H9 (cell line): ENCODE results near the gene COPB1. TPM values are rescaled to one million over a fixed set of nuclear protein-coding genes. Genes with fewer than 3 reads are reported as not detected.

Experiments used
- DNase-seq: peaks from one replicate; pipeline ENCODE4 v3.0.0-alpha.2; 2017
- H2AFZ ChIP-seq: one replicate; pipeline ENCODE4 v1.6.1; 2013; ENCODE audit warnings: mild to moderate bottlenecking, low read length, control low read depth, moderate library complexity
- H2AK5ac ChIP-seq: 2 replicates; pipeline ENCODE4 v1.6.1; 2013; ENCODE audit warnings: low read length, control low read depth, mixed read lengths; ENCODE audit not compliant: insufficient read length
- H2BK120ac ChIP-seq: one replicate; pipeline ENCODE4 v1.6.1; 2013; ENCODE audit warnings: low read depth, mild to moderate bottlenecking, low read length, control low read depth, inconsistent platforms; ENCODE audit not compliant: poor library complexity, severe bottlenecking
- H2BK12ac ChIP-seq: 2 replicates; pipeline ENCODE4 v1.6.1; 2013; ENCODE audit warnings: low read length, control low read depth, mixed read lengths, low read depth; ENCODE audit not compliant: insufficient read length
- H2BK15ac ChIP-seq: 2 replicates; pipeline ENCODE4 v1.6.1; 2013; ENCODE audit warnings: low read depth, low read length, control low read depth
- H2BK20ac ChIP-seq: one replicate; pipeline ENCODE4 v1.6.1; 2013; ENCODE audit warnings: low read depth, mild to moderate bottlenecking, low read length, control low read depth, inconsistent platforms; ENCODE audit not compliant: poor library complexity, severe bottlenecking
- H2BK5ac ChIP-seq: 2 replicates; pipeline ENCODE4 v1.6.1; 2013; ENCODE audit warnings: low read length, control low read depth, mixed read lengths; ENCODE audit not compliant: insufficient read length
- H3K14ac ChIP-seq: 2 replicates; pipeline ENCODE4 v1.6.1; 2013; ENCODE audit warnings: low read length, control low read depth; ENCODE audit not compliant: insufficient read depth
- H3K18ac ChIP-seq: 2 replicates; pipeline ENCODE4 v1.6.1; 2013; ENCODE audit warnings: low read depth, mild to moderate bottlenecking, mixed read lengths, low read length, control low read depth; ENCODE audit not compliant: insufficient read length
- H3K23ac ChIP-seq: 2 replicates; pipeline ENCODE4 v1.6.1; 2013; ENCODE audit warnings: low read length, control low read depth, mixed read lengths, low read depth; ENCODE audit not compliant: insufficient read length
- H3K23me2 ChIP-seq: 2 replicates; pipeline ENCODE4 v1.6.1; 2013; ENCODE audit warnings: low read depth, mild to moderate bottlenecking, mixed read lengths, low read length, control low read depth; ENCODE audit not compliant: insufficient read length, poor library complexity, severe bottlenecking
- H3K27ac ChIP-seq: 2 replicates; pipeline ENCODE4 v1.5.1; 2013; ENCODE audit warnings: low read length, control low read depth, mixed read lengths, low read depth; ENCODE audit not compliant: insufficient read length
- H3K27me3 ChIP-seq: 2 replicates; pipeline ENCODE4 v1.6.1; 2013; ENCODE audit warnings: low read length, control low read depth, inconsistent platforms; ENCODE audit not compliant: insufficient read depth
- H3K4ac ChIP-seq: 2 replicates; pipeline ENCODE4 v1.6.1; 2013; ENCODE audit warnings: low read depth, mild to moderate bottlenecking, control low read depth, inconsistent platforms, low read length, moderate library complexity
- H3K4me1 ChIP-seq: 2 replicates; pipeline ENCODE4 v1.6.1; 2013; ENCODE audit warnings: low read length, control low read depth, inconsistent platforms; ENCODE audit not compliant: insufficient read depth
- H3K4me2 ChIP-seq: 2 replicates; pipeline ENCODE4 v1.6.1; 2013; ENCODE audit warnings: low read length, control low read depth, mixed read lengths; ENCODE audit not compliant: insufficient read length, insufficient read depth
- H3K56ac ChIP-seq: 2 replicates; pipeline ENCODE4 v1.6.1; 2013; ENCODE audit warnings: low read depth, mild to moderate bottlenecking, mixed read lengths, low read length, control low read depth; ENCODE audit not compliant: insufficient read length
- H3K79me1 ChIP-seq: 2 replicates; pipeline ENCODE4 v1.6.1; 2013; ENCODE audit warnings: low read depth, mild to moderate bottlenecking, moderate library complexity, low read length, control low read depth, inconsistent platforms; ENCODE audit not compliant: insufficient read depth, poor library complexity, severe bottlenecking
- H3K79me2 ChIP-seq: 2 replicates; pipeline ENCODE4 v1.6.1; 2013; ENCODE audit warnings: low read length, control low read depth, inconsistent platforms; ENCODE audit not compliant: insufficient read depth
- H3K9ac ChIP-seq: 2 replicates; pipeline ENCODE4 v1.6.1; 2013; ENCODE audit warnings: low read length, control low read depth, mixed read lengths; ENCODE audit not compliant: insufficient read length; ENCODE audit errors: extremely low read depth
- H3K9me3 ChIP-seq: one replicate; pipeline ENCODE4 v1.6.1; 2013; ENCODE audit warnings: low read depth, low read length, inconsistent platforms; ENCODE audit not compliant: control insufficient read depth
- H3T11ph ChIP-seq: one replicate; pipeline ENCODE4 v1.6.1; 2013; ENCODE audit warnings: mild to moderate bottlenecking, low read length, control low read depth, inconsistent platforms
- H4K20me1 ChIP-seq: one replicate; pipeline ENCODE4 v1.6.1; 2013; ENCODE audit not compliant: control insufficient read depth, insufficient read length, insufficient read depth
- H4K5ac ChIP-seq: 2 replicates; pipeline ENCODE4 v1.6.1; 2013; ENCODE audit warnings: low read depth, mild to moderate bottlenecking, mixed read lengths, low read length, control low read depth; ENCODE audit not compliant: insufficient read length
- H4K8ac ChIP-seq: replicated peaks from 2 replicates; pipeline ENCODE4 v1.6.1; 2013; ENCODE audit warnings: low read length, control low read depth, mixed read lengths, low read depth; ENCODE audit not compliant: insufficient read length
- H4K91ac ChIP-seq: 2 replicates; pipeline ENCODE4 v1.6.1; 2013; ENCODE audit warnings: low read depth, mild to moderate bottlenecking, moderate library complexity, mixed read lengths, low read length, control low read depth; ENCODE audit not compliant: insufficient read length
- H3K27ac Mint-ChIP-seq, 3 experiments: 2 replicates in 2 of 3; 3 replicates in 1 of 3; pipeline ENCODE4 v1.8.0; 2020 to 2021; ENCODE audit warnings: mixed read lengths in 3 of 3, mild to moderate bottlenecking in 1 of 3, moderate library complexity in 1 of 3
- H3K27me3 Mint-ChIP-seq: 2 replicates; pipeline ENCODE4 v1.8.0; 2021; ENCODE audit warnings: low read depth, mild to moderate bottlenecking, moderate library complexity, mixed read lengths
- H3K36me3 Mint-ChIP-seq, 3 experiments: 2 replicates in 2 of 3; 3 replicates in 1 of 3; pipeline ENCODE4 v1.8.0; 2020 to 2021; ENCODE audit warnings: low read depth in 3 of 3, mixed read lengths in 3 of 3; ENCODE audit not compliant: insufficient read depth in 1 of 3
- H3K4me1 Mint-ChIP-seq, 2 experiments: 2 replicates each; pipeline ENCODE4 v1.8.0; 2020; ENCODE audit warnings: mixed read lengths in 2 of 2
- H3K4me3 Mint-ChIP-seq, 2 experiments: 2 replicates in 1 of 2; 3 replicates in 1 of 2; pipeline ENCODE4 v1.8.0; 2020 to 2021; ENCODE audit warnings: mild to moderate bottlenecking in 2 of 2, mixed read lengths in 2 of 2, moderate library complexity in 1 of 2
- H3K9me3 Mint-ChIP-seq, 2 experiments: 2 replicates in 1 of 2; 3 replicates in 1 of 2; pipeline ENCODE4 v1.8.0; 2020; ENCODE audit warnings: mild to moderate bottlenecking in 2 of 2, mixed read lengths in 2 of 2, moderate library complexity in 1 of 2
- WGBS: extraction: QIAGEN DNeasy Blood & Tissue Kit; methylation state at CpG from one replicate; pipeline ENCODE4 v1.1.7; 2013; ENCODE audit warnings: missing lambda C conversion rate, low lambda C conversion rate, mixed read lengths; ENCODE audit not compliant: insufficient read length; ENCODE audit errors: extremely low coverage; 5-methylcytosine and 5-hydroxymethylcytosine counted together
- total RNA-seq: library from RNA; stranded (reverse); gene quantifications from 2 replicates; pipeline ENCODE4 v1.2.1, GENCODE V29; 2021
- TF ChIP-seq, protein P1 (sequence below): fragments of 200-600 bp; sonication (generic); conservative IDR thresholded peaks from 3 replicates; pipeline ENCODE4 v1.8.0; 2021; ENCODE audit warnings: antibody characterized with exemption, mild to moderate bottlenecking

Gene COPB1
- total RNA-seq, 1 experiment from 2014 or later, result 71.6 TPM

DNA sequence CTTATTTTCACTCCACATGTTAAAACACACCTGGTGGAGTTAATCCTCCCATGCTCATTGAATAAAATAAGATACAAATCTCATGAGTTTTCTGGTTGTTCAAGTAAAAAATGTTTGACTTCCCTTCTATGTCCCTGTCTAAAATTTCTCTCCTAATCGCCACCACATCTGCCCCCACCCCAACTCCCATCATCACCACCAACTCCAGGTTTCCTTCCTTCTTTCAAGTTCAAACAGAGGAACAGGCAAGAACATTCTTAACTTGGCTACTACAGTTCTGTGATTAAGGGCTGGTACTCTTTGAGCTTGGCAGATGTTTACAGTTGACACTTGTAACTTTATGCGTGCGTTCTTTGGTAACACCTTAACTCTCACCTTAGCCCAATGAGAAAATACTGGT lies 29.7 kb upstream of the COPB1 start:
- Histone ChIP-seq H4K91ac (no peak overlapping the region), H3K9me3 (no peaks in the 10 kb centered on the region), H3K4me2 (no peak overlapping the region), H3K4ac (no peak overlapping the region), H3K14ac (no peak overlapping the region), H4K5ac (no peak overlapping the region), H2BK5ac (no peak overlapping the region), H3T11ph (no peak overlapping the region), H3K4me1 (no peaks in the 10 kb centered on the region), H3K23me2 (no peaks in the 10 kb centered on the region), H3K56ac (no peak overlapping the region), H2AFZ (no peak overlapping the region), H3K18ac (no peak overlapping the region), H3K27me3 (no peaks in the 10 kb centered on the region), H2AK5ac (no peak overlapping the region), H4K8ac (no peak overlapping the region), H3K79me2 (no peaks in the 10 kb centered on the region), H3K27ac (no peak overlapping the region), H2BK15ac (no peak overlapping the region), H3K9ac (no peak overlapping the region), H3K79me1 (no peaks in the 10 kb centered on the region), H3K23ac (no peak overlapping the region), H2BK12ac (no peak overlapping the region), H4K20me1 (no peaks in the 10 kb centered on the region), H2BK20ac (no peak overlapping the region), H2BK120ac (no peak overlapping the region)
- Mint-ChIP-seq H3K27me3 (no peaks in the 10 kb centered on the region), H3K4me1 (peaks cover 5 to 7% of the 10 kb centered on the region in 2 experiments), H3K4me3 (no peak overlapping the region), H3K27ac (peak overlapping the region in 1 of 3 experiments; percentile 3; a peak in 1 of 7 replicates), H3K9me3 (no peaks in the 10 kb centered on the region), H3K36me3 (no peaks in the 10 kb centered on the region)
- WGBS, result no CpG with 5 or more reads among the region's 3 CpGs
- TF ChIP-seq, protein P1, sequence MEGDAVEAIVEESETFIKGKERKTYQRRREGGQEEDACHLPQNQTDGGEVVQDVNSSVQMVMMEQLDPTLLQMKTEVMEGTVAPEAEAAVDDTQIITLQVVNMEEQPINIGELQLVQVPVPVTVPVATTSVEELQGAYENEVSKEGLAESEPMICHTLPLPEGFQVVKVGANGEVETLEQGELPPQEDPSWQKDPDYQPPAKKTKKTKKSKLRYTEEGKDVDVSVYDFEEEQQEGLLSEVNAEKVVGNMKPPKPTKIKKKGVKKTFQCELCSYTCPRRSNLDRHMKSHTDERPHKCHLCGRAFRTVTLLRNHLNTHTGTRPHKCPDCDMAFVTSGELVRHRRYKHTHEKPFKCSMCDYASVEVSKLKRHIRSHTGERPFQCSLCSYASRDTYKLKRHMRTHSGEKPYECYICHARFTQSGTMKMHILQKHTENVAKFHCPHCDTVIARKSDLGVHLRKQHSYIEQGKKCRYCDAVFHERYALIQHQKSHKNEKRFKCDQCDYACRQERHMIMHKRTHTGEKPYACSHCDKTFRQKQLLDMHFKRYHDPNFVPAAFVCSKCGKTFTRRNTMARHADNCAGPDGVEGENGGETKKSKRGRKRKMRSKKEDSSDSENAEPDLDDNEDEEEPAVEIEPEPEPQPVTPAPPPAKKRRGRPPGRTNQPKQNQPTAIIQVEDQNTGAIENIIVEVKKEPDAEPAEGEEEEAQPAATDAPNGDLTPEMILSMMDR, result no peak
- DNase-seq, result no peak
